HepG2 (cell line): Measurements from ENCODE around the gene MRPS14. TPM values are rescaled to one million over a fixed set of nuclear protein-coding genes. Genes with fewer than 3 reads are reported as not detected.

Experiments used
- AKAP8 ChIP-seq: sonication (generic); formaldehyde crosslinking; IDR thresholded peaks from 2 replicates; pipeline ENCODE4 v1.5.1; 2020; ENCODE audit warnings: mild to moderate bottlenecking, missing genetic modification reagents
- ARNTL ChIP-seq: sonication (generic); formaldehyde crosslinking; IDR thresholded peaks from 2 replicates; pipeline ENCODE4 v1.4.0; 2020; ENCODE audit warnings: mild to moderate bottlenecking, missing genetic modification reagents
- CENPX ChIP-seq: sonication (generic); formaldehyde crosslinking; IDR thresholded peaks from 2 replicates; pipeline ENCODE4 v1.9.0; 2021; ENCODE audit warnings: mild to moderate bottlenecking, missing genetic modification reagents, moderate library complexity
- GFI1 ChIP-seq: sonication (generic); formaldehyde crosslinking; IDR thresholded peaks from 2 replicates; pipeline ENCODE4 v1.5.0; 2020; ENCODE audit warnings: missing genetic modification reagents, mild to moderate bottlenecking, borderline replicate concordance
- HMG20A ChIP-seq: IDR thresholded peaks from 2 replicates; pipeline ENCODE4 v1.6.1; 2016; ENCODE audit warnings: borderline replicate concordance
- MAFK ChIP-seq, 2 experiments: IDR thresholded peaks in 1 of 2; conservative IDR thresholded peaks in 1 of 2; 2 replicates each; pipeline ENCODE4 v1.6.1; 2011; ENCODE audit warnings: improper control_type of control experiment in 2 of 2, low read length in 2 of 2
- NFYB ChIP-seq: sonication (generic); formaldehyde crosslinking; IDR thresholded peaks from 2 replicates; pipeline ENCODE4 v1.4.0; 2020; ENCODE audit warnings: missing genetic modification reagents
- SMYD3 ChIP-seq: sonication (generic); formaldehyde crosslinking; IDR thresholded peaks from 2 replicates; pipeline ENCODE4 v1.8.1; 2023; ENCODE audit warnings: mild to moderate bottlenecking, missing genetic modification reagents
- ZFY ChIP-seq: sonication (generic); formaldehyde crosslinking; IDR thresholded peaks from 2 replicates; pipeline ENCODE4 v1.4.0; 2020; ENCODE audit warnings: missing genetic modification reagents
- ZMYM4 ChIP-seq: sonication (generic); formaldehyde crosslinking; IDR thresholded peaks from 2 replicates; pipeline ENCODE4 v1.8.1; 2023; ENCODE audit warnings: mild to moderate bottlenecking, missing genetic modification reagents
- ZNF292 ChIP-seq: sonication (generic); formaldehyde crosslinking; IDR thresholded peaks from 2 replicates; pipeline ENCODE4 v1.8.1; 2022; ENCODE audit warnings: mild to moderate bottlenecking, low read depth, missing genetic modification reagents, borderline replicate concordance
- ZNF547 ChIP-seq: sonication (generic); formaldehyde crosslinking; IDR thresholded peaks from 2 replicates; pipeline ENCODE4 v1.5.1; 2020; ENCODE audit warnings: mild to moderate bottlenecking, missing genetic modification reagents
- ZNF773 ChIP-seq: sonication (generic); formaldehyde crosslinking; IDR thresholded peaks from 2 replicates; pipeline ENCODE4 v1.4.0; 2020; ENCODE audit warnings: missing genetic modification reagents, borderline replicate concordance
- ZSCAN21 ChIP-seq: sonication (generic); formaldehyde crosslinking; IDR thresholded peaks from 2 replicates; pipeline ENCODE4 v1.8.0; 2022; ENCODE audit warnings: mild to moderate bottlenecking, missing genetic modification reagents, moderate library complexity, borderline replicate concordance
- polyA plus RNA-seq, 8 experiments: library from polyadenylated mRNA; depleted of rRNA in 3 of 8; stranded (reverse) in 7 of 8; unstranded in 1 of 8; fragments of >200 nt; fragmentation: Illumina TruSeq in 4 of 8; extraction: Trizol in 4 of 8; gene quantifications; 2 replicates each; pipeline versions ENCODE4 v1.2.1 to v1.2.3, GENCODE V29; 2011 to 2016; ENCODE audit warnings: low read depth in 4 of 8, missing spikeins in 1 of 8, mixed read lengths in 1 of 8; ENCODE audit not compliant: insufficient read depth in 1 of 8
- total RNA-seq, 5 experiments: library from RNA; depleted of rRNA; stranded (reverse); fragments of >200 nt; fragmentation: Illumina TruSeq; extraction: Trizol; gene quantifications; 2 replicates each; pipeline ENCODE4 v1.2.3, GENCODE V29; 2016; ENCODE audit warnings: low read depth in 1 of 5
- TF ChIP-seq, protein P1 (sequence below): sonication (generic); formaldehyde crosslinking; IDR thresholded peaks from 2 replicates; pipeline ENCODE4 v1.4.0; 2020; ENCODE audit warnings: missing genetic modification reagents
- TF ChIP-seq, protein P2 (sequence below): sonication (generic); formaldehyde crosslinking; IDR thresholded peaks from 2 replicates; pipeline ENCODE4 v1.5.0; 2020; ENCODE audit warnings: mild to moderate bottlenecking, missing genetic modification reagents, borderline replicate concordance
- TF ChIP-seq, protein P3 (sequence below): sonication (generic); formaldehyde crosslinking; IDR thresholded peaks from 2 replicates; pipeline ENCODE4 v1.4.0; 2020; ENCODE audit warnings: mild to moderate bottlenecking, missing genetic modification reagents
- TF ChIP-seq, protein P4 (sequence below): sonication (generic); formaldehyde crosslinking; IDR thresholded peaks from 2 replicates; pipeline ENCODE4 v1.8.0; 2022; ENCODE audit warnings: mild to moderate bottlenecking, missing genetic modification reagents; ENCODE audit not compliant: insufficient replicate concordance
- TF ChIP-seq, protein P5 (sequence below): sonication (generic); formaldehyde crosslinking; IDR thresholded peaks from 2 replicates; pipeline ENCODE4 v1.4.0; 2020; ENCODE audit warnings: mild to moderate bottlenecking, missing genetic modification reagents

The MRPS14 gene
- total and polyA plus RNA-seq, 2 of the 13 experiments (the other 11 are each of a cell fraction or from before 2014, with no cell fraction given), result 36.6 to 43.2 TPM

DNA sequence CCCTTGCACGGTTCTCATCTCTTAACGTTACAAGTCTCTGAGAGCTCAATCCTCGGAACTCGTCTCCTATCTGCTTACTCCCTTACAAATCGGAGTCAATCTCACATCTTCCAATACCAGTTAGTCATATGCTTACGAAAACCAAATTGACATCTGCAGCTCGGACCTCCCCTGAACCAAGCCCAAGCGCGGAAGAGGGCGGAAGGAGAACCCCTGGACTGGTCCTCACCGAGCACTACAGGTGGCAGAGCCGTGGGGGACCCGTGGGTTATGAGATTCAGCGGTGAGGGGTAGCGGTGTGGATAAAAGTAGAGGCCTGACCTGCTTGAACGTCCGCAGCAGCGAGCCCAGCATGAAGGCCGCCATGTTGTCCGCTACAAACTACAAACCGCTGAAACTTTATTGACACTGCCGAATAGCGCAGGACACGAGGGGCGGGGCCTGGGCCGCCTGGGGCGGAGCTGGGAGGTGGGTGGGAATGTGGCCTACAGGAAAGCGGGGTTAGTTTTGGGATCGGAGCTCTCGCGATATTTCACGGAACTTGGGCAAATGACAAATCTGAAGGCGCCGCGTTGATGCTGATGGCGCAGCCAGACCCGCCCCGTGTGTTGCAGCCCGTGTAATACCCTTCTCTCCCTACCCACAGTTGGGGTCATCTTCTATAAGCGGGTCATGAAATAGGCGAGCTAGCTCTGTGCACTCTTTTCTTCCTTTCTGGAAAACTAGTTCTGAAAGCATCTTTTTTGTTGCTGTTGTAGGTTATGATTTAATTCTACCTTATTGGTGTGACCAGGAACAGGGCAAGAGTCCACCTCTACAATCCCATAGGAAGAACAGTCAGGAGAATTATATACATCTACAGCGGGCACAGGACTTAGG lies at the start of gene MRPS14 (continued):
- TF ChIP-seq, protein P1, sequence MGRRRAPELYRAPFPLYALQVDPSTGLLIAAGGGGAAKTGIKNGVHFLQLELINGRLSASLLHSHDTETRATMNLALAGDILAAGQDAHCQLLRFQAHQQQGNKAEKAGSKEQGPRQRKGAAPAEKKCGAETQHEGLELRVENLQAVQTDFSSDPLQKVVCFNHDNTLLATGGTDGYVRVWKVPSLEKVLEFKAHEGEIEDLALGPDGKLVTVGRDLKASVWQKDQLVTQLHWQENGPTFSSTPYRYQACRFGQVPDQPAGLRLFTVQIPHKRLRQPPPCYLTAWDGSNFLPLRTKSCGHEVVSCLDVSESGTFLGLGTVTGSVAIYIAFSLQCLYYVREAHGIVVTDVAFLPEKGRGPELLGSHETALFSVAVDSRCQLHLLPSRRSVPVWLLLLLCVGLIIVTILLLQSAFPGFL (CRISPR knock-in tag), result no peak
- TF ChIP-seq, protein P2, sequence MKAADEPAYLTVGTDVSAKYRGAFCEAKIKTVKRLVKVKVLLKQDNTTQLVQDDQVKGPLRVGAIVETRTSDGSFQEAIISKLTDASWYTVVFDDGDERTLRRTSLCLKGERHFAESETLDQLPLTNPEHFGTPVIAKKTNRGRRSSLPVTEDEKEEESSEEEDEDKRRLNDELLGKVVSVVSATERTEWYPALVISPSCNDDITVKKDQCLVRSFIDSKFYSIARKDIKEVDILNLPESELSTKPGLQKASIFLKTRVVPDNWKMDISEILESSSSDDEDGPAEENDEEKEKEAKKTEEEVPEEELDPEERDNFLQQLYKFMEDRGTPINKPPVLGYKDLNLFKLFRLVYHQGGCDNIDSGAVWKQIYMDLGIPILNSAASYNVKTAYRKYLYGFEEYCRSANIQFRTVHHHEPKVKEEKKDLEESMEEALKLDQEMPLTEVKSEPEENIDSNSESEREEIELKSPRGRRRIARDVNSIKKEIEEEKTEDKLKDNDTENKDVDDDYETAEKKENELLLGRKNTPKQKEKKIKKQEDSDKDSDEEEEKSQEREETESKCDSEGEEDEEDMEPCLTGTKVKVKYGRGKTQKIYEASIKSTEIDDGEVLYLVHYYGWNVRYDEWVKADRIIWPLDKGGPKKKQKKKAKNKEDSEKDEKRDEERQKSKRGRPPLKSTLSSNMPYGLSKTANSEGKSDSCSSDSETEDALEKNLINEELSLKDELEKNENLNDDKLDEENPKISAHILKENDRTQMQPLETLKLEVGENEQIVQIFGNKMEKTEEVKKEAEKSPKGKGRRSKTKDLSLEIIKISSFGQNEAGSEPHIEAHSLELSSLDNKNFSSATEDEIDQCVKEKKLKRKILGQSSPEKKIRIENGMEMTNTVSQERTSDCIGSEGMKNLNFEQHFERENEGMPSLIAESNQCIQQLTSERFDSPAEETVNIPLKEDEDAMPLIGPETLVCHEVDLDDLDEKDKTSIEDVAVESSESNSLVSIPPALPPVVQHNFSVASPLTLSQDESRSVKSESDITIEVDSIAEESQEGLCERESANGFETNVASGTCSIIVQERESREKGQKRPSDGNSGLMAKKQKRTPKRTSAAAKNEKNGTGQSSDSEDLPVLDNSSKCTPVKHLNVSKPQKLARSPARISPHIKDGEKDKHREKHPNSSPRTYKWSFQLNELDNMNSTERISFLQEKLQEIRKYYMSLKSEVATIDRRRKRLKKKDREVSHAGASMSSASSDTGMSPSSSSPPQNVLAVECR, result peak; percentile 83
- TF ChIP-seq ZNF547 (CRISPR knock-in tag) (no peak), ZNF773 (CRISPR knock-in tag) (no peak), ARNTL (CRISPR knock-in tag) (no peak), AKAP8 (CRISPR knock-in tag) (0 out of 2 replicates have a peak, but pooled peaks have one; percentile 28), NFYB (CRISPR knock-in tag) (peak; percentile 46; the same call in 1 of the 2 replicates), ZNF292 (CRISPR knock-in tag) (no peak), CENPX (CRISPR knock-in tag) (no peak), SMYD3 (CRISPR knock-in tag) (no peak; the same call in 1 of the 2 replicates), ZSCAN21 (CRISPR knock-in tag) (0 out of 2 replicates have a peak, but pooled peaks have one; percentile 38), MAFK (conservative IDR thresholded peaks at IDR 0.05 in 1 of 2, IDR thresholded peaks at IDR 0.05 in 1 of 2; ENCODE audit: low read length in 2 of 2) (no peak), GFI1 (CRISPR knock-in tag) (peak; percentile 55; the same call in 1 of the 2 replicates), ZMYM4 (CRISPR knock-in tag) (peak; percentile 99), HMG20A (CRISPR knock-in tag) (peak; percentile 25; the same call in 1 of the 2 replicates), ZFY (peak; percentile 94)
- TF ChIP-seq, protein P3, sequence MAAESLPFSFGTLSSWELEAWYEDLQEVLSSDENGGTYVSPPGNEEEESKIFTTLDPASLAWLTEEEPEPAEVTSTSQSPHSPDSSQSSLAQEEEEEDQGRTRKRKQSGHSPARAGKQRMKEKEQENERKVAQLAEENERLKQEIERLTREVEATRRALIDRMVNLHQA, result no peak
- TF ChIP-seq, protein P4, sequence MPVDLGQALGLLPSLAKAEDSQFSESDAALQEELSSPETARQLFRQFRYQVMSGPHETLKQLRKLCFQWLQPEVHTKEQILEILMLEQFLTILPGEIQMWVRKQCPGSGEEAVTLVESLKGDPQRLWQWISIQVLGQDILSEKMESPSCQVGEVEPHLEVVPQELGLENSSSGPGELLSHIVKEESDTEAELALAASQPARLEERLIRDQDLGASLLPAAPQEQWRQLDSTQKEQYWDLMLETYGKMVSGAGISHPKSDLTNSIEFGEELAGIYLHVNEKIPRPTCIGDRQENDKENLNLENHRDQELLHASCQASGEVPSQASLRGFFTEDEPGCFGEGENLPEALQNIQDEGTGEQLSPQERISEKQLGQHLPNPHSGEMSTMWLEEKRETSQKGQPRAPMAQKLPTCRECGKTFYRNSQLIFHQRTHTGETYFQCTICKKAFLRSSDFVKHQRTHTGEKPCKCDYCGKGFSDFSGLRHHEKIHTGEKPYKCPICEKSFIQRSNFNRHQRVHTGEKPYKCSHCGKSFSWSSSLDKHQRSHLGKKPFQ, result no peak
- TF ChIP-seq, protein P5, sequence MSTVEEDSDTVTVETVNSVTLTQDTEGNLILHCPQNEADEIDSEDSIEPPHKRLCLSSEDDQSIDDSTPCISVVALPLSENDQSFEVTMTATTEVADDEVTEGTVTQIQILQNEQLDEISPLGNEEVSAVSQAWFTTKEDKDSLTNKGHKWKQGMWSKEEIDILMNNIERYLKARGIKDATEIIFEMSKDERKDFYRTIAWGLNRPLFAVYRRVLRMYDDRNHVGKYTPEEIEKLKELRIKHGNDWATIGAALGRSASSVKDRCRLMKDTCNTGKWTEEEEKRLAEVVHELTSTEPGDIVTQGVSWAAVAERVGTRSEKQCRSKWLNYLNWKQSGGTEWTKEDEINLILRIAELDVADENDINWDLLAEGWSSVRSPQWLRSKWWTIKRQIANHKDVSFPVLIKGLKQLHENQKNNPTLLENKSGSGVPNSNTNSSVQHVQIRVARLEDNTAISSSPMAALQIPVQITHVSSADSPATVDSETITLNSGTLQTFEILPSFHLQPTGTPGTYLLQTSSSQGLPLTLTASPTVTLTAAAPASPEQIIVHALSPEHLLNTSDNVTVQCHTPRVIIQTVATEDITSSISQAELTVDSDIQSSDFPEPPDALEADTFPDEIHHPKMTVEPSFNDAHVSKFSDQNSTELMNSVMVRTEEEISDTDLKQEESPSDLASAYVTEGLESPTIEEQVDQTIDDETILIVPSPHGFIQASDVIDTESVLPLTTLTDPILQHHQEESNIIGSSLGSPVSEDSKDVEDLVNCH (CRISPR knock-in tag), result no peak
